Mesenteric fat pad (tissue), 1 donor: ENCODE results near the gene ZNF580. TPM values are rescaled to one million over a fixed set of nuclear protein-coding genes. Genes with fewer than 3 reads are reported as not detected.

ENCODE experiments used
- DNase-seq: peaks from one replicate; pipeline ENCODE4 v3.0.0-alpha.2; 2020; ENCODE audit warnings: low spot score
- total RNA-seq: library from RNA; stranded (reverse); fragmentation: NEBNext Ultra II Directional; extraction: Animal tissue kit (Norgen Biotek cat#: 25700); gene quantifications from one replicate; pipeline ENCODE4 v1.2.1, GENCODE V29; 2021
- donor health status: DM: yes; HTN: yes; CAD: no.

The ZNF580 gene
- total RNA-seq, 1 donor from 2014 or later, result 39.6 TPM

- DNase-seq, result no peak
These were observed 4.2 kb downstream of the ZNF580 start for GRCh38 chr19:55644842-55645511.

DNA sequence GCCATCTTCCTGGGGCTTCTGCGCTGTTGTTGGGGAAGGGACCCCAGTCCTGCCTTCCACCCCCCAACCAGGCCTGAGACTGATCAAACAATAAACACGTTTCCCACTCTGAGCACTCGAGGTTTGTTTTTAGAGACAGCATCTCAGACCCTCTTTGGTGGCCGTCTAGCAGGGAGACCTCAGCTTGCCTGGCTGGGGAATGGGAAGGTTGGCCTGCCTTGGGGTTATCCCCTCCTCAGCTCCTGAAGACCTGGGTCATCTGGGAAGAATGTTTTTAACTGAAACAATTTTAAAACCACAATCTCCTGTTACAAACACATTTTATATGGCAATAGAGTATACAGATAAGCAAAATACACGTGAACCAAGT lies 4.7 kb downstream of the ZNF580 start:
- no peak for DNase-seq

- DNase-seq, result no peak
These were observed 6.3 kb downstream of the ZNF580 start for GRCh38 chr19:55646889-55647731.

DNA sequence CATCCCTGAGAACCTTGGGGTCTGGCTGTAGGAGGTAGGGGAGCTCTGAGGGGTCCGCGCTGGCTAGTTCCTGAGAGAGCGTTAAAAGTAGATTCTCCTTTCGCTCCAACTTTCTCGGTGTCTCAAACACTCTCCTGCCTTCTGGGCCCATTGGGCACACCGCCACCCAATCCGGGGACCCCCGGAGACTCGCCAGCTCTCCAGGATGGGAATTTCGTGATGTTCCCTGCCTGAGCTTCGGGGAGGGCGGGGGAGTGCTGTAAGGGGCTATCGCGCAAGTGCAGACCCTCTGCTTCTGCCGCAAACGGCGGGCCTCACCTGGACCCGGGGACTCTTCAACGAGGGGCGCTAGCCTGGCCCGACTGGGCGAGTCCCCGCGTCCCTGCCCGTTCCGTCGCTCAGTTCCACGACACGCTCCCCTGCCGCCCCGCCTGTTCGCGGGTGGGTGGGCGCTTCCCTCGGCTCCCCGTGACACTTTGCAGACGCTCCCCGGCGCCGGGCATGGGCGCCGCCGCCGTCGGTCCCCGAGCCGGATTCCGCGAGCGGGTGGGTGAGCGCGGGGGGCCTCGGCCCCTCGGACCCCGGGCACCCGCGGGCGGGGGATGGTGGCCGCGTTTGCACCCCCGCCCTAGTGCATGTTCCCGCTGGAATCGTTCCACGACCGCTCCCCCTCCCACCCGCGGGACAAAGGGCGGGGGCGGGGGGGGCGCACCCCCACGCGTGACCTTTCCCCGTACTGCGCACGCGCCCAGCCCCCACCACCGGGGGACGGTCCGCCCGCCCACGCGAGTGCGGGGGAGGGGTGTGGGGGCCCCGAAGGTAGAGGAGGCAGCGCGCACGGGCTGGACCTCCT lies 7.2 kb downstream of the ZNF580 start, which contains the start of gene CCDC106:
CCDC106 (plus strand) TSS at position 481 of the 853 bp plus-strand sequence. CDS start 835 bp downstream, outside the sequence.
- DNase-seq, result no peak

- no peak for DNase-seq
These were observed 7.9 kb downstream of the ZNF580 start for GRCh38 chr19:55648585-55649267.

DNA sequence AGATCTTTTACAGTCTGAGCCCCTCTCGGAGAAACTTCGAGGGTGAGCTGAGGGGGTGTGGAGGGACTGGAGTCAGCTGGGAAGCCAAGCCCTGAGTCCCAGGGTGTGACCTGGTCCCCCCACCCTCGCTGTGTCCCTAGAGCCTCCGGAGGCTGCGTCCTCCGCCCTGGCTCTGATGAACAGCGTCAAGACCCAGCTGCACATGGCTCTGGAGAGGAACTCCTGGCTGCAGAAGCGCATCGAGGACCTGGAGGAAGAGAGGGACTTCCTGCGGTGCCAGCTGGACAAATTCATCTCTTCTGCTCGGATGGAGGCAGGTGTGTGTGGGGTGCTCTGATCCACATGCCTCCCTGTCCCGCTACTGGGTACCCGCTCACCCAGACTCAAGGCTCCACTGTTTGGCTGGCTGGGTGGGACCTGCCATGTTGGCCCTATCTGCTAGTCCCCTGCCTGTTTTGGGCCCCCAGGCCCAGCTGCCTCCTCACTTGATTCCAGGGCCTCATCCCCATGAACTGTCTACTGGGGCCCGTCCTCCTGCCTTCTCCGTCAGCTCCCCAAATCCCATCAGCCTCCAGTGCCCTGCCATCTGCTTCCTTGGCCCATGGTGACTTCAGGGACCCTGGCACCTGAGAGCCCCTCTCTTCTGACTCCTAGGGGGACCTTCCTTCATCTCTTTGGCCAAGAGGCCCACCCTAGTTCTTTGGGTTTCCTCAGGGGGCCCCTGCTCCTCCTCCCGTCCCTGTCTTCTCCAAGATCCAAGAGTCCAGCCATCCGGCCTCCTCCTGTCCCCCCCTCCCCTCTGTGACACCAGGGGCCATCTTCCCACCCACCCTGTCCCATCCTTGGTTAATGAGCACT lies 8.7 kb downstream of the ZNF580 start:
- no peak for DNase-seq

GRCh38 chr19:55650126-55650557 lies 9.3 kb downstream of the ZNF580 start:
- DNase-seq, result no peak

GRCh38 chr19:55650602-55651230 lies 9.9 kb downstream of the ZNF580 start:
- no peak for DNase-seq

DNA sequence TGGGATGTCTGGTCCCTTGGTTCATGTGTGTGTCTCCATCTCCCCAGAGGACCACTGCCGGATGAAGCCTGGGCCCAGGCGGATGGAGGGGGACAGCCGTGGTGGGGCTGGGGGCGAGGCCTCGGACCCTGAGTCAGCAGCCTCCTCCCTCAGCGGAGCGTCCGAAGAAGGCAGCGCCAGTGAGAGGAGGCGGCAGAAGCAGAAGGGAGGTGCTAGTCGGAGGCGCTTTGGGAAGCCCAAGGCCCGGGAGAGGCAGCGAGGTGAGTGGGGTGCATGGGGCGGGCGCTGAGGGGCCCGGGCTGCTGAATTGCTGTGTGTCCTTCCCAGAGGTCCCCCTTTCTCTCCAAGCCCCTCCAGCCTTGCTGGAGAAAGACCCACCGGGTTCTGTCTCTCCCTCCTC lies 10.4 kb downstream of the ZNF580 start:
- no peak for DNase-seq

DNA sequence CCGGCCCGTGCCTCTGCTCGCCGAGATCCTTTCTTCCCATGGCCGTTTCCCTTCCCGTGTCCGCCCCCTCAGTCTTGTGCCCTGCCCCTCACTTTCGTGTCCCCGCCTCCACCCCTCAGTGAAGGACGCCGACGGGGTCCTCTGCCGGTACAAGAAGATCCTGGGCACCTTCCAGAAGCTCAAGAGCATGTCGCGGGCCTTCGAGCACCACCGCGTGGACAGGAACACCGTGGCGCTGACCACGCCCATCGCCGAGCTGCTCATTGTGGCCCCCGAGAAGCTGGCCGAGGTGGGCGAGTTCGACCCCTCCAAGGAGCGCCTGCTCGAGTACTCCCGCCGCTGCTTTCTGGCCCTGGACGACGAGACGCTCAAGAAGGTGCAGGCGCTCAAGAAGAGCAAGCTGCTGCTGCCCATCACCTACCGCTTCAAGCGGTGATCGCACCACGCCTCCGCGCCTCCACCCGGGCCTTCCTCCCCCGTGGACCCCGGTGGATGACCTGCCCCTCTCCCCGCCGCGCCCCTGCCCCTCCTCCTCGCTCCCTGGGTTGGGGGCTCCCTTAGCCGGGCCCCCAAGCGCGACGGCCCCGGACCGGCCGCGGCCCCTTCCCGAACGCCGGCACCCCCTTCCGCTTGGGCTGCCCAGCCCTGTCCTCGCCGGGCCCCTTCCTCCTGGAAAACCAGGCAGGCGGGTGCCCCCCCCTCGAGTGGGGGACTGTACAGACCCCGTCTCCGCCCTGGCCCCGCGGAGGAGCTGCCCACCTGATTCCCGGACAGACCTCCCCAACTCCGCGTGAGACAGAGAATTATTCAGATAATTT lies 11.7 kb downstream of the ZNF580 start:
- no peak for DNase-seq

- peak; percentile 99 for DNase-seq
These were observed 13.0 kb downstream of the ZNF580 start for GRCh38 chr19:55653651-55654322.

GRCh38 chr19:55654323-55654867 lies 13.6 kb downstream of the ZNF580 start:
- DNase-seq, result peak; percentile 99

DNA sequence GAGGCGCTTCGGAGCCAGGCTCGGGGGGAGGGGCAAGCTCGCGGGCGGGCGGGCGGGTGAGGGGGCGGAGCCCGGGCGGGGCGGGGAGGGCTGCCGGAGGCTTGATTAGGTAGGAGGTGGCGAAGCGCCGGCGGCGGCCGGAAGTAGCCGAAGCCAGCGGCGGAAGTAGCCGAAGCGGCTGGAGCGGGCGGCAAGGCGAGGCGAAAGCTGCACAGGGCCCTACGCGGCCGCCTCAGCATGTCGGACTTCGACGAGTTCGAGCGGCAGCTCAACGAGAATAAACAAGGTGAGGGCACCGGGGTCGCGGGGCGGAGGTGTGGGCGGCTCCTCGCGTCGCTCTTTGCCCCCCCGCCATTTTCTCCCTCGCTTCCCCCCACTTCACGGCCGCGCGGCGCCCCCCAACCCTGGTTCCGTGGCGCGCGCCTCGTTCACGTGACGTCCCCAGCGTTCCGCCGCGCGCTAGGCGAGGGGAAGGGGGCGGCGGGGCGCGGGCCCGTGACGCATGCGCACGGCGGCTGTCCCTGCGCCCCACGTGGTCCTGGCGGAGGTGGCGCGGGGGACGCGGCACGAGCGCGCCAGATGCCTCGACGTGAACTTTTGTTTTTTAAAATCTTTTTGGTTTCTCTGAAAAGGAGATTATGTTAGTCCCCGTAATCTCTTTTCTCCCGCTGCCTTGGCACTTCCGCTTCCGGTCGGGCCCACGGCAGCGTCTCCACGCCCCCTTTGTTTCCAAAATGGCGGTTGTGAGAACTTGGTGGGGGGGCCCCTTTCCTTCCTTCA lies 14.3 kb downstream of the ZNF580 start, which contains the start of gene U2AF2:
U2AF2 (plus strand) TSS at position 168 of the 780 bp plus-strand sequence; CDS start at position 238, 70 bp downstream.
- peak; percentile 98 for DNase-seq

DNA sequence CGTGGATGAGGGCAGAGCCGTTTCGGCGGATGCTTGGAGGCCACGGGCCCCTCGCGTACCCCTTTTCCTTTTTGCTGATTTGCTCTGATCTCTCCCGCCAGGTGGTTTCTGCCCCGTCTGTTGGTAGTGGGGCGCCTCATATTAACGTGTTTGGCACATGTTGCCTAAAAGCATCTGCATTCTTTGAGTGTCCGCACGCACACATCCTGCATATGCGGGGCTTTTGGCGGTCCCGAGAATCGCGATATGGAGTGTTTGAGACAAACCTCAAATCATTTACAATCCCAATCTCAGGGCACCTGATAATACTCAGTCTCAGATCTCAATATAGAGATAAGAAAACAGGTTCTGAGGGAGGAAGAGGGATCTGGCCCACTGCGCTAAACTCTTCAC lies 14.8 kb downstream of the ZNF580 start:
- no peak for DNase-seq

DNA sequence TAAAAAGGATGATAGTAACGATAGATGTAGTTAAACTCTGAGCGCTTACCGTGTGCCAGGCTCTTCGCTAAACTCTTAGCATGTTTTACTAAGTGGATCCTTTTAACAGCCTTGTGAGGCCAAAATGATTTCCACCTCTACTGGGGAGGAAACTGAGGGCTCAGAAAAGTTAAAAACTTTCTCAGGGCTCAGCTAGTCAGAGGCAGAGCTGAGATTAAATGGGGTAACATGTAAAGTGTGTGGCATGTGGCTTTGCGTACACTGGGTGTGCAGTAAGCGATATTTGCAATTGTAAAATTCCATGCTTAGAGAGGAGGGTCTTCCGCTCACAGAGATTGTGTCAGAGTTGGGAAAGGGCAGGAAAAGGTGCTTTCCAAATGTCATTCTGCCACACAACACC lies 15.8 kb downstream of the ZNF580 start:
- DNase-seq, result no peak

DNA sequence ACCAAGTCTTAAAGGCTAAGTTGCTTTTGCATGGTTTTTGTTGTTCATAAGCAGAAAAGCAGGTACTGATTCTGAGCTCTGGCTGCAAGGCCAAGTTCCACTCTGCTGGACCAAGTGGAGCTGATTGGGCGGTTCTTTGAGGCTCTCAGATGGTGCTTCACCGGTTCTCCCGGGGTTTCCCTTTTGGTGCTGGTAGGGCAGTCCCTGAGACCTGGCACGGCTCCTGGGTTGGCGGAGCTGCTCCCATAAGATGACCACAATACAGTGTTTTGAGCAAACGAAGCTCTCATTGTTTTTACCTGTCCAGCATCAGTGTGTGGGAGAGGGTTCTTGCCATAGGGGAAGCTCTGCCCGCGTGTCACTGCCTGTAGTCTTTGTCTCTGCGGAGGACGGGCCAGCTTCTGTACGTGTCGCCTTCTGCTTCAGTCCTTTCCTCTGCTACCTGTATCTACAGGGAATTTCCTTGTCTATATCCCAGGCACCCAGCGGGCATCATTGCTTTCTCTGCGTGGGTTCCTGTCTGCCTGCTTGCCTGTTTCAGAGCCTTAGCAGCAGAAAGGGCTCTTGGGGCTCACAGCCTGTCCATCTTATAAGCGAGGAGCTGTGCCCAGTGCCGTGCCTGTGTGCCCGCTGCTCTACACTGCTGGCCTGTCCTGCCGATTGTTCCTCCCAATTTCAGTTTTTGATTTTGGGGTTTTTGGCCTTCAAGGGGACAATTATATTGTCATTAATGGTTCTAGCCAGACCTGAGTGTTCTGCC lies 16.4 kb downstream of the ZNF580 start:
- DNase-seq, result no peak
